Mesodermal cell (in vitro differentiated cells): ENCODE data around the gene TLE4.
A peak's percentile ranks its signal among the peaks of the same experiment; 100 is the strongest.

Experiments
- H3K27ac ChIP-seq: 2 replicates; pipeline ENCODE4 v1.7.0; 2013; ENCODE audit warnings: mild to moderate bottlenecking, low read depth, low read length, moderate library complexity; ENCODE audit not compliant: severe bottlenecking
- H3K36me3 ChIP-seq: 2 replicates; pipeline ENCODE4 v1.7.1; 2013; ENCODE audit warnings: mild to moderate bottlenecking, low read length, moderate library complexity; ENCODE audit not compliant: control insufficient read depth, insufficient read depth
- H3K4me1 ChIP-seq: one replicate; pipeline ENCODE4 v1.7.1; 2013; ENCODE audit warnings: mild to moderate bottlenecking, low read length; ENCODE audit not compliant: insufficient read depth, control insufficient read depth, poor library complexity, severe bottlenecking
- H3K4me3 ChIP-seq: 2 replicates; pipeline ENCODE4 v1.7.0; 2013; ENCODE audit warnings: low read length, control low read depth, mild to moderate bottlenecking; ENCODE audit not compliant: insufficient read depth, poor library complexity, severe bottlenecking; ENCODE audit errors: extremely low read depth
- H3K9me3 ChIP-seq: 2 replicates; pipeline ENCODE4 v1.7.1; 2013; ENCODE audit warnings: mild to moderate bottlenecking, low read length, moderate library complexity; ENCODE audit not compliant: control insufficient read depth
- WGBS, 2 experiments: methylation state at CpG; one replicate each; pipeline ENCODE4 v1.1.5; 2013; ENCODE audit warnings: missing lambda C conversion rate in 2 of 2; ENCODE audit not compliant: insufficient coverage in 2 of 2; 5-methylcytosine and 5-hydroxymethylcytosine counted together

The TLE4 gene

GRCh38 chr9:79674052-79674777, 102.5 kb downstream of the TLE4 start:
- no peaks in the 10 kb centered on the region for H3K9me3 ChIP-seq
- WGBS, 2 experiments = 90 to 95% methylated on average over 5 to 6 of the region's 7 CpGs
- H3K27ac ChIP-seq = no peak overlapping the region
- peaks cover 27% of the 10 kb centered on the region for H3K36me3 ChIP-seq
- peaks cover 6% of the 10 kb centered on the region for H3K4me1 ChIP-seq
- H3K4me3 ChIP-seq = no peak overlapping the region

- peaks cover 6% of the 10 kb centered on the region for H3K36me3 ChIP-seq
- H3K4me3 ChIP-seq = no peak overlapping the region
- H3K27ac ChIP-seq = no peak overlapping the region
- peaks cover 25% of the 10 kb centered on the region for H3K4me1 ChIP-seq
- no peaks in the 10 kb centered on the region for H3K9me3 ChIP-seq
Measured at GRCh38 chr9:79681576-79681975, 109.8 kb downstream of the TLE4 start.

GRCh38 chr9:79682076-79682736, 110.4 kb downstream of the TLE4 start:
- WGBS, 2 experiments = 61 to 69% methylated on average over 2 to 3 of the region's 4 CpGs
- peak overlapping the region; percentile 16 for H3K27ac ChIP-seq
- peaks cover 10% of the 10 kb centered on the region for H3K36me3 ChIP-seq
- no peaks in the 10 kb centered on the region for H3K9me3 ChIP-seq
- no peak overlapping the region for H3K4me3 ChIP-seq
- H3K4me1 ChIP-seq = peaks cover 25% of the 10 kb centered on the region

GRCh38 chr9:79684059-79684458, 112.3 kb downstream of the TLE4 start:
- peaks cover 25% of the 10 kb centered on the region for H3K4me1 ChIP-seq
- 78 to 94% methylated on average over 1 to 2 of the region's 4 CpGs for WGBS, 2 experiments
- H3K36me3 ChIP-seq = peaks cover 14% of the 10 kb centered on the region
- H3K4me3 ChIP-seq = no peak overlapping the region
- H3K27ac ChIP-seq = no peak overlapping the region
- no peaks in the 10 kb centered on the region for H3K9me3 ChIP-seq

- 87 to 93% methylated on average over 5 to 6 of the region's 8 CpGs for WGBS, 2 experiments
- H3K27ac ChIP-seq = no peak overlapping the region
Measured at GRCh38 chr9:79684711-79685575, 113.2 kb downstream of the TLE4 start.

GRCh38 chr9:79685577-79685976, 113.8 kb downstream of the TLE4 start:
- Histone ChIP-seq H3K9me3 (no peaks in the 10 kb centered on the region), H3K4me3 (no peak overlapping the region), H3K27ac (no peak overlapping the region), H3K4me1 (peaks cover 25% of the 10 kb centered on the region), H3K36me3 (peaks cover 14% of the 10 kb centered on the region)
- 100% methylated on average over 1 of the region's 1 CpG; no CpG with 5 or more reads in 1 of the 2 experiments for WGBS, 2 experiments

More at GRCh38 chr9:79684711-79685575, 113.2 kb downstream of the TLE4 start:
- Histone ChIP-seq H3K36me3 (peaks cover 14% of the 10 kb centered on the region), H3K4me3 (no peak overlapping the region), H3K9me3 (no peaks in the 10 kb centered on the region), H3K4me1 (peaks cover 25% of the 10 kb centered on the region)

GRCh38 chr9:79686381-79687130, 114.8 kb downstream of the TLE4 start:
- H3K4me1 ChIP-seq = peaks cover 19% of the 10 kb centered on the region
- no peak overlapping the region for H3K4me3 ChIP-seq
- no peak overlapping the region for H3K27ac ChIP-seq
- 79 to 96% methylated on average over 8 of the region's 8 CpGs for WGBS, 2 experiments
- H3K36me3 ChIP-seq = peaks cover 14% of the 10 kb centered on the region
- H3K9me3 ChIP-seq = no peaks in the 10 kb centered on the region

GRCh38 chr9:79687131-79687447, 115.3 kb downstream of the TLE4 start:
- H3K36me3 ChIP-seq = peaks cover 14% of the 10 kb centered on the region
- no peak overlapping the region for H3K27ac ChIP-seq
- H3K4me1 ChIP-seq = peaks cover 17% of the 10 kb centered on the region
- H3K9me3 ChIP-seq = no peaks in the 10 kb centered on the region
- WGBS, 2 experiments = 89 to 94% methylated on average over 6 to 8 of the region's 8 CpGs
- no peak overlapping the region for H3K4me3 ChIP-seq

- H3K27ac ChIP-seq = no peak overlapping the region
- no peak overlapping the region for H3K4me3 ChIP-seq
- H3K36me3 ChIP-seq = peaks cover 14% of the 10 kb centered on the region
- peaks cover 18% of the 10 kb centered on the region for H3K4me1 ChIP-seq
- no peaks in the 10 kb centered on the region for H3K9me3 ChIP-seq
- WGBS, 2 experiments = no CpG with 5 or more reads among the region's 4 CpGs
Measured at GRCh38 chr9:79688363-79688762, 116.6 kb downstream of the TLE4 start.

- Histone ChIP-seq H3K9me3 (no peaks in the 10 kb centered on the region), H3K4me1 (peaks cover 29% of the 10 kb centered on the region), H3K36me3 (peaks cover 14% of the 10 kb centered on the region), H3K27ac (no peak overlapping the region), H3K4me3 (no peak overlapping the region)
- WGBS, 2 experiments = 94 to 100% methylated on average over 3 to 4 of the region's 4 CpGs
Measured at GRCh38 chr9:79689576-79689975, 117.8 kb downstream of the TLE4 start.
